Activated T-cell treated with anti-CD3 and anti-CD28 coated beads, Interleukin-2, amount 50 U/mL, for 4 hours (primary cell): ENCODE data around the gene PRDM16. TPM values are rescaled to one million over a fixed set of nuclear protein-coding genes. Genes with fewer than 3 reads are reported as not detected.
"Not testable (repeated sequence)": the region's sequence is repeated elsewhere in the genome, so short reads cannot be mapped to it uniquely, and the experiment has no call there.

Experiments used
- ATAC-seq, 2 donors: fragments of 200-7000 bp; cut with Tn5 transposase; one replicate each; pipeline ENCODE4 v1.10.0; 2021
- DNase-seq: peaks from one replicate; pipeline ENCODE4 v3.0.0-alpha.2; 2020
- H3K27me3 Mint-ChIP-seq: one replicate; pipeline ENCODE4 v1.8.0; 2021; ENCODE audit warnings: low read depth, mixed read lengths
- H3K36me3 Mint-ChIP-seq: one replicate; pipeline ENCODE4 v1.8.0; 2022; ENCODE audit warnings: mixed read lengths; ENCODE audit not compliant: insufficient read depth
- H3K4me1 Mint-ChIP-seq: one replicate; pipeline ENCODE4 v1.8.0; 2021; ENCODE audit warnings: low read depth, mixed read lengths
- H3K4me3 Mint-ChIP-seq: one replicate; pipeline ENCODE4 v1.8.0; 2021; ENCODE audit warnings: mild to moderate bottlenecking, moderate library complexity, mixed read lengths
- H3K9me3 Mint-ChIP-seq: one replicate; pipeline ENCODE4 v1.8.0; 2021; ENCODE audit warnings: mixed read lengths
- total RNA-seq, 3 donors: library from RNA; stranded (reverse); gene quantifications; one replicate each; pipeline ENCODE4 v1.2.1, GENCODE V29; 2021

The PRDM16 gene
- total RNA-seq, 3 donors from 2014 or later, result 0.05 to 0.22 TPM; not detected in 1

DNA sequence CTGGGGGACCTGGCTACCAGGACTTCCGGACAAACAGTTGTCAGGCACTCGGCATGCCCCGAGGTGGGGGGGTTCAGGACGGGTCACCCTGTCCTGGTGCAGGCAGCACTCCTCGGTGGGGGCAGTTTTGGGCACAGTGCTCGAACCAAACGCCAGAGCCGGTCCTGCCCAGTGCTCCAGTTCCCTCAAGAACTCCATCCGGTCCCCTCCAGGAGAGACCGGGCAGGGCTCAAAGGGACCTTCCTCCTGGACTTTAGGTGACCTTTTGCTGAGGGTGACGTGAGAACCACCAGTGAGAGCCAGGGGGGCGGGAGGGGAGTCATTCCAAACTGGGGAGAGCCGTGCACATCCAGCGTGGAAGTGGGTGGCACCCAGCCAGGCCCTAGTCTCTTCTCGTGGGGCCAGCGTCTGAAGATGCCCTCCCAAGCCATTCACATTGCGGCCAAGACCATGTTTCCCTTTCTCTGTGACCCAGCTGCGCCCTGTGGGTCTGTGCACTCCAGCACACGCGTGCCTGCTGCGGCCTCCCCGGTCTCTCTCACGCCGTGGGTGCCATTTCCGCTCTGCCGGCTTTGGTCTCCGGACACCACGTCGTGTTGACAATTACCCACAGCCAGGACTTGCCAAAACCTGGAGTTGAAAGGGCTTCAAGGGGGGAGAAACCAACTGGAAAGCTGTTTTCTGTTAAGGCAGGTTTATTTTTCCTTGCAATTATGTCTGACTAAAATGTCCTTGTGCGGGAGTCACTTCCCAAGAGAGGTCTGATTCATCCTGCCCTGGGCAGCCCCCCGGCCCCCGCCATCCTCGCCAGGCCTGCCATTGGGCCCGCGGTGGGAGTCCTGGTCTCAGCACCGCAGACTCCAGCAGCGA lies 206.7 kb downstream of the PRDM16 start:
- Mint-ChIP-seq H3K9me3 (no peaks in the 10 kb centered on the region), H3K36me3 (no peaks in the 10 kb centered on the region), H3K4me1 (no peaks in the 10 kb centered on the region), H3K4me3 (no peak overlapping the region), H3K27me3 (no peaks in the 10 kb centered on the region)
- ATAC-seq, result no peak
- DNase-seq, result no peak

DNA sequence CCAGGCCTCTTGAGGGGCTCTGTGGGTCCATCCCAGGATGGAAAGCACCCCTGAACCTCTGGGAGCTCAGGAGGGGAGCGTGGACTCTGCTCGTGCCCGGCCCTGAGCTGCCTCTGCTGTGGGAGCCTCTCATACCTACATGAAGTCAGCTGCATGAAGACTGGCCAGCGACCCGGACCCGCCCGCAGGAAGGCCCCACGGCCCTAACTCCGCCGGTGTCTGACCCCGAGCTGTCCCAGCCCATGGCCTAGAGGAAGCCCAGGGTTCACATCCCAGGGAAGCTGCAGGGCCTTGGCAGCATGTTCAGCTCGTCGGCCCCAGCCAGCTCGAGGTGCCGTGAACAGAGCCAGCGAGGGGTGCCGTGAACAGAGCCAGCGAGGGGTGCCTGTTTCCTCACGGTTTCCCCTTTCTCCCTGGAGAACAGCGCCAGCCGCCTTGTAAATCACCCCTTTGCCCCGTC lies 207.4 kb downstream of the PRDM16 start:
- Mint-ChIP-seq H3K36me3 (no peaks in the 10 kb centered on the region), H3K4me3 (no peak overlapping the region), H3K9me3 (no peaks in the 10 kb centered on the region), H3K4me1 (no peaks in the 10 kb centered on the region), H3K27me3 (peaks cover 3% of the 10 kb centered on the region)
- no peak for ATAC-seq
- no peak for DNase-seq

DNA sequence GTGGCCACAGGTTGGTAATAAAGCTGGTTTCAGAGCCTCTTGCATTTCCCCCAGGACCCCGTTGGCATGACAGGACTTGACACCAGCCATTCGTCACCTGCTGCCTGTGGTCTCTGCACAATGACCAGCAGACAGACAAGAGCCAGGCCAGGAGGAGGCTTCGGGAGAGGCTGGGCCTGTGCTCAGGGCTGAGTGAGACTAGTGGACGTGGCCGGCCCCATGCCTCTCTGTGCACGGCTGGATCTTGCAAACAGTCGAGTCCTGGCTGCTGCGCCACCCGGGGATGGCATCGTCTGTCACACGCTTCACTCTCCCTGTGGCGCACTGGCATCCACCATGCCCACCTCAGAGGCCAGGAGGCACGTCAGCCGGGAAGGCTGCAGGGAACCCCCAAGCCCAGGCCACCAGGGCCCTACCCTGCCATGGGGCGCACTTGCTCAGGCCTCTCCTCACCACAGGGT lies 208.0 kb downstream of the PRDM16 start:
- ATAC-seq (no peak), DNase-seq (no peak)
- Mint-ChIP-seq H3K36me3 (no peaks in the 10 kb centered on the region), H3K4me3 (no peak overlapping the region), H3K4me1 (no peaks in the 10 kb centered on the region), H3K27me3 (peaks cover 5% of the 10 kb centered on the region), H3K9me3 (no peaks in the 10 kb centered on the region)

DNA sequence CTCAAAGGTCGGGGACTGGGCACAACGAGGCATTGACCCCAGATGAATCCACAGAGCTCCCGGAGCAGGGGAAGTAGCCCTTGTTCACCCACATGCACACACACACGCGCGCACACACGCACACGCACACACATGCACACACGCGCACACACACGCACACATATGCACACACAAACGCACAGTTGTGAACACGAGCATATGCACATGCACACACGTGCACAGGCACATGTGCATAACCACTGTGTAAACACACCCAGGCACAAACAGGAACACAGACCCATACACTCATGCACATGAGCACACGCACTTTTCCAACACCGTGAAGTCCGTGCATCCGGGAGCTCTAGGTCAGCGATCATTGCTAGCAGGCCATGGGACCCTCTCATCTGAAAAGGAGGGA lies 208.6 kb downstream of the PRDM16 start:
- ATAC-seq (no peak), DNase-seq (no peak)
- no peaks in the 10 kb centered on the region for H3K4me1 Mint-ChIP-seq
- H3K27me3 Mint-ChIP-seq, result peaks cover 5% of the 10 kb centered on the region
- H3K4me3 Mint-ChIP-seq, result no peak overlapping the region
- H3K36me3 Mint-ChIP-seq, result no peaks in the 10 kb centered on the region
- H3K9me3 Mint-ChIP-seq, result no peaks in the 10 kb centered on the region

DNA sequence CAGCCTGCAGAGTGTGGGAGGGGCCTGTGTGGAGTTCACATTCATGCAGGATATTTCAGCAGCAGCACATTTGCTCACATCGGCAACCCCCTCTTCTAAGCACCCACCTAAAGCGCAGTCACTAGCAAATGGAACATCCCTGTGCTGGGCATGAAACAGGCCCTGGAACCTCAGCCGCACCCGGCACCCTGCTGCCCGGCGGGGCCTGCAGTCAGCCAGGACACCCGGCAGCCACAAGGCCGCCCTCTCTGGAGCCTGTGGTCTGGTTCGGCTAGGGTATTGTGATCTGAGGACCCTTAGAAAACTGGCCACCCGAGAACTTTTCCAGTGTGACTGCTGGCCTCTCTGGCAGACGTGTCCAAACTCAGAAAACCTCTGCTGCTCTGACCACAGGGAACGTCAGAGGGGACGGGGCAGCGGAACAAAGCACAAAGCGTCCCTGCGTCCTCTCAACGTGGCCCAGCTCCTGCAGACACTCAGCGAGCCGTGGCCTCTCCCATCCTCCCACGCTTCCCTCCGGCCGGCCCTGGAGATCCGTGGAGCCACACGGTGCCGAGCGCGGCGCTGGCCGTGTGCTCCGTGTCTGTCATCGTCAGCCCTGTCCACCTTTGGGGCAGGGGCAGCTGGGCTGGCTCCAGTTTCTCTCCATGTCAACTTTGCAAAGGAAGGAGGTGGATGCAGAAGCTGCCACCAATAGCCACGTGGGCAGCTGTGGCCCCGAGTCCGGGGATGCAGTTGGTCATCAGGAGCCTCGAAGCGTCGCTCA lies 209.6 kb downstream of the PRDM16 start:
- Mint-ChIP-seq H3K27me3 (peaks cover 5% of the 10 kb centered on the region), H3K36me3 (no peaks in the 10 kb centered on the region), H3K4me3 (no peak overlapping the region), H3K4me1 (no peaks in the 10 kb centered on the region), H3K9me3 (no peaks in the 10 kb centered on the region)
- ATAC-seq (no peak), DNase-seq (no peak)

DNA sequence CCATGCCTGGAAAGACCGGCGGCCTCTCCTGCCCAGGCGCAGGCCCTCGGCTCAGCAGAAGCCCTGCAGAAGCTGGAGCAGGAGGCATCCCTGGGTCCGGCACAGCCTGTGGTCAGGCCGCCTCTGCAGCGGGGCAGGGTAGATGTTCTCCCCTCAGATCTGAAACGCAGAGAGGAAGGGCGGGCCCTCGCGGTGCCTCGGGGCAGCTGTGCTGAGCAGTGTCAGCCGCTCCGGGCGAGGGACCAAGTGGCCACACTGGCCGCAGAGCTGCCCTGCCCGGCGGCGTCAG lies 210.1 kb downstream of the PRDM16 start:
- H3K36me3 Mint-ChIP-seq, result no peaks in the 10 kb centered on the region
- H3K9me3 Mint-ChIP-seq, result no peaks in the 10 kb centered on the region
- H3K4me3 Mint-ChIP-seq, result no peak overlapping the region
- DNase-seq (no peak), ATAC-seq (no peak)
- no peaks in the 10 kb centered on the region for H3K4me1 Mint-ChIP-seq
- peaks cover 5% of the 10 kb centered on the region for H3K27me3 Mint-ChIP-seq

DNA sequence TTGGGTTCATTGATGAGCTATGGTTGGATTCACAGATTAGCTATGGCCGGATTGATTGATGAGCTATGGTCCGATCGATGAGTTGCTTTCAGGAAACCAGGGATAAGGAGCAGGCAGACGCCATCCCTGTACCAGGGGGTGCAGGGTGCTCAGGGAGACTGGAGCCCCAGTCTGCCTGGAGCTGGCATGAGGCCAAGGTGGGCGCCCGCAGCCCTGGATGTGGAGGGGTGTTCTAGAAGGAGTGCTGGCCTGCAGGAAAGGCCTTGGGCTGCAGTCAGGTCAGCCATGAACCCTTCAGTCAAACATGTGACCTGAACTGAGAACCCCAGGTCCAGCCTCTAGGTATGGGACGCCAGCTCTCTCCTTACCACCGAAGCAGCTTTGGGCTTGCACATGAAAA lies 212.7 kb downstream of the PRDM16 start:
- ATAC-seq, result no peak
- peaks cover 8% of the 10 kb centered on the region for H3K27me3 Mint-ChIP-seq
- no peak overlapping the region for H3K4me3 Mint-ChIP-seq

DNA sequence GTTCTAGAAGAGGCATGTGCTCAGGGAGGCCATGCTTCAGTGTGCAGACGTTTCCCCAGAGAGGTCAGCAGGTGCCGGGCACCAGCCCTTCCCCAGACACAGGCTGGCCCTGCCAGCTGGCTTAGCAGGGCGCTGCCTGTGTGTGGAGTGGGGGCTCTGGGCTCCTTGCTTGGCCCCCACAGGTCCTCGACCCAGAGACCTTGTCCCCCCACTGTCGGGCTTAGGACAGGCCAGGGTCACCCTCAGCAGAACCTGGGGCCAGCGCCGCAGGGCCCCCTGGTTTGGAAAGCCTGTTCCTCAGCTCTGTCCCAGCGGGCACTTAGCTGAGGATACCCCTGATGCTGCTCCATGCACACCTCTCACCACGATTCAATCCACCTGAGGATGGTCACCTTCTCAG lies 213.2 kb downstream of the PRDM16 start:
- no peaks in the 10 kb centered on the region for H3K36me3 Mint-ChIP-seq
- H3K4me3 Mint-ChIP-seq, result no peak overlapping the region
- ATAC-seq, result no peak
- H3K4me1 Mint-ChIP-seq, result no peaks in the 10 kb centered on the region
- H3K9me3 Mint-ChIP-seq, result no peaks in the 10 kb centered on the region
- no peak for DNase-seq
- peaks cover 8% of the 10 kb centered on the region for H3K27me3 Mint-ChIP-seq

More for the DNA sequence above, 212.7 kb downstream of the PRDM16 start:
- no peaks in the 10 kb centered on the region for H3K4me1 Mint-ChIP-seq
- DNase-seq, result no peak
- H3K9me3 Mint-ChIP-seq, result no peaks in the 10 kb centered on the region
- no peaks in the 10 kb centered on the region for H3K36me3 Mint-ChIP-seq

DNA sequence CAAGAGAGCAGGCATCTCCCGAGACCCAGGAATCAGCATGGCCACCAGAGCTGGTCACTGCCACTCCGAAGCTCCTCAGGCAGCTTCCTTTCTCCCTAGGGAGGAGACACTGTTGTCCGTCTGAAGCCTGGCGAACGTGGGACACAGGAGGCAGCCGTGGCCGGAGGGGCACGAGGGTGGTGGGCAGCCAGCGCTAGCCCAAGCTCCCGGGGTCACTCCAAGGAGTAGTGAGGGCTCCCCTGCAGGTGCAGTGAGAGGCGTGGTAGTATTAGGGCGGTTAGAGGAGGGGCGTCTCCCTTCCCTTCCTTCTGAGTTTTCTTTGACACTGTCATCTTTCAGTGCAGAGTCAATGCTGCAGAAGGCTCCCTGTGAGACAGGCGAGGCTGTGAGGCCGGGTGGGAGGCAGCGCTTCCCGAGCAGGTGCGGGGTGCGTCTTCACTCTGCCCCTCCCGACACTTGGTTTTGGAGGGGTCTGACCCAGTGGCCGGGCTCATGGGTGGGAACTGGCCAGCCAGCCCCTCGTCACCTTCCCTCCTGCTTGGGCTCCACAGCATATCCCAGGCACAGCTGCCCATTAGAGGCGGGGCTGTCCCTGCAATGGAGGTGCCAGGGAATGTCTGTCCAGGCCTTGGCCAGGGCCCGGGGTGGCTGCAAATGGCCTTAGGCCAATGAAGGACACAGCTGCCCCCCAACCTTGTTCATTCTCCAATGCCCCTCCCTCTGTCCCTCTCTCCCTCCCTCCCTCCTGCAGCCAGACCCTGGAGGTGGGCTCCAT lies 213.8 kb downstream of the PRDM16 start:
- DNase-seq, result no peak
- Mint-ChIP-seq H3K4me1 (no peaks in the 10 kb centered on the region), H3K36me3 (no peaks in the 10 kb centered on the region), H3K27me3 (peaks cover 8% of the 10 kb centered on the region), H3K4me3 (no peak overlapping the region), H3K9me3 (no peaks in the 10 kb centered on the region)
- no peak for ATAC-seq

DNA sequence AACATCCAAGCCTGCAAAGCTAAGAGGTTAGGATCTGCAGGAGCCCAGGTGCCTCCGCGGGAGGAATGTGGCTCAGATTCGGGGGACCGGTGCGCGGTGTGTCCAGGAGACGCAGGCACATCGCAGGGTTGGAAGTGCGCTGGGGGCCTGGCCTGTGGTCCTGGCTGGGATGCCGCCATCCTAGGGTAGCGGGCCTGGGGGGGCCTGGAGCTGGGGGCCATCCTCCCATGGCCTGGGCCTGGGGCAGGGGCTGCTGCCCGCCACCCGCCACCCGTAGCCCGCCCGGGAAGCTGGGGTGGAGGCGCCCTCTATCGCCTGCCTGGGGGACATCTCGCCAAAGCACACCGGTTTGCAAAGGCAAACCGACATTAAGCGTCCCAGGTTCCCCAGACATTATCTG lies 214.8 kb downstream of the PRDM16 start:
- no peaks in the 10 kb centered on the region for H3K9me3 Mint-ChIP-seq
- ATAC-seq (no peak), DNase-seq (no peak)
- H3K36me3 Mint-ChIP-seq, result no peaks in the 10 kb centered on the region
- no peak overlapping the region for H3K4me3 Mint-ChIP-seq
- peaks cover 8% of the 10 kb centered on the region for H3K27me3 Mint-ChIP-seq
- H3K4me1 Mint-ChIP-seq, result no peaks in the 10 kb centered on the region

DNA sequence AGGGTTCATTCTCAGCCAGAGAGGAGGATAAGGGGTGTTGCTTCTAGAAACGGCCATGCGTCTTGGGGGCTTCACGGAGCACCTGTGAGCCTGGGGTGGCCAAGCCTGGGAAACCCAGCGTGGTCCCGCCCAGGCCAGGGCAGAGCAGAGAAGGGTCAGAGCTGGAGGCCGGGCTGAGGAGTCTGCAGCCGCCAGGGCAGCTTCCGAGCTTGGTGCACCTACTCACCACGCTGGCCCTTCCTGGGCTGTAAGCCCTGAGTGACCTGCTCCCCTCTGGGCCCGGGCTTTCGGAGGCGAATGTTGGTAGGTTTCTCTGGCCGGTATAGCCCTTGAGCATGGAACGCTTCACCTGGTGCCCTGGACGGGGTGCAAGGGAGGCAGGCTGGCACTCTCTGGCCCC lies 215.7 kb downstream of the PRDM16 start:
- H3K27me3 Mint-ChIP-seq, result peaks cover 8% of the 10 kb centered on the region
- no peaks in the 10 kb centered on the region for H3K4me1 Mint-ChIP-seq
- DNase-seq (no peak), ATAC-seq (no peak)
- H3K9me3 Mint-ChIP-seq, result no peaks in the 10 kb centered on the region
- no peak overlapping the region for H3K4me3 Mint-ChIP-seq
- no peaks in the 10 kb centered on the region for H3K36me3 Mint-ChIP-seq

DNA sequence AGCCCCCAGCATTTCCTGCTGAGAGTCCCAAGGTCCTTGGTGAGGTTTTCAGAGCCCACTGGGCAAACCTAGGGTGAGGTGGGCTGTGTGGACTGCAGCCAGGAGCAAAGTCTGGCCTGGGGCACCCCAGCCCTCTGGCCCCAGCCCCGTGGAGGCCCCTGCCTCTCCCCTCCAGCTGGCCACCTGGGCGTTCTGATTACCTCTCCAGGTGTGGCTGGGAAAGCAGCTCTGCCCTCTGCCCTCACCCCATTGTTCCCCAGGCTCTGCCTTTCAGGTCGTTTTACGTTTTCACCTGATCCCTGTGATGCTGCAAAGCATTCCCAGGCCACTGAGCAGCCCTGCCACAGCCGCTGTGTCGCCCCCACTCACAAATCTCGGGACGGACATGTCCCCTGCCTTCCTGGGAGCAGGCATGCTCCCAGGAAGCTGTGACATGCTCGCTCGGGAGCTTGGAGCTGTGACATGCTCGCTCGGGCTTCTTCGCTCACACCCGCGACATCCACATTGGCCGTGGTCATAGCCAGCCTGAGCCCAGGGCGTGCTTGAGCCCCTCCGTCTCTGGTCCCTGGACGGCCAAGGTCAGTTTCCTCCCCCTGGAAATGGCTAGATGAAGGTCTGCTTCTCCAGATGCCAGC lies 216.2 kb downstream of the PRDM16 start:
- Mint-ChIP-seq H3K36me3 (no peaks in the 10 kb centered on the region), H3K4me3 (no peak overlapping the region), H3K4me1 (no peaks in the 10 kb centered on the region), H3K27me3 (peaks cover 8% of the 10 kb centered on the region), H3K9me3 (no peaks in the 10 kb centered on the region)
- DNase-seq, result no peak
- no peak for ATAC-seq

DNA sequence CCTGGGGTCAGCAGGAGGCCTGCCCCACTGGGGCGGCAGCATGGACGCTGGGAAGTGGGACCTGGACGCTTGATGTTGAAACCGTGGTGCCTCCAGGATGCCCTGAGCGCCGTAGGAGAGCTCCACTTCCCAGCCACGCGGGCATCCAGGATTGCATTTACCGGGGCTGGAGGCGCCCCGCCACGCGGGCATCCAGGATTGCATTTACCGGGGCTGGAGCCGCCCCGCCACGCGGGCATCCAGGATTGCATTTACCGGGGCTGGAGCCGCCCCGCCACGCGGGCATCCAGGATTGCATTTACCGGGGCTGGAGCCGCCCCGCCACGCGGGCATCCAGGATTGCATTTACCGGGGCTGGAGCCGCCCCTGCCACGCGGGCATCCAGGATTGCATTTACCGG lies 218.1 kb downstream of the PRDM16 start:
- H3K36me3 Mint-ChIP-seq, H3K4me3 Mint-ChIP-seq, DNase-seq, H3K9me3 Mint-ChIP-seq, ATAC-seq, H3K27me3 Mint-ChIP-seq, H3K4me1 Mint-ChIP-seq: not testable (repeated sequence)

DNA sequence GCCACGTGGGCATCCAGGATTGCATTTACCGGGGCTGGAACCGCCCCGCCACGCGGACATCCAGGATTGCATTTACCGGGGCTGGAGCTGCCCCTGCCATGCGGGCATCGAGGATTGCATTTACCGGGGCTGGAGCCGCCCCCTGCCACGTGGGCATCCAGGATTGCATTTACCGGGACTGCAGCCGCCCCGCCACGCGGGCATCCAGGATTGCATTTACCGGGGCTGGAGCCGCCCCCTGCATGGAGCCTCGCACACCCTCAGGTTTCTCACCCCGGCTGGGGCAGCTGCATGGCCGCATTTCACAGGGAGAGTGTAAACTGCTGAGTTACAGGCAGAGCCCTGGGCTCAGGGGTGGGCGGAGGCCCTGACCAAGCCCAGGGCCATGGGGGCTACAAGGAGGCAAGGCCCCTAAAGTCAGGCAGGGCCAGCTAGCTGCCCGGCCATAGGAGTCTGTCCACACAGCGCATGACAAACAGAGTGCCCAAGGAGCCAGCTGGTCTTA lies 218.7 kb downstream of the PRDM16 start:
- no peaks in the 10 kb centered on the region for H3K4me1 Mint-ChIP-seq
- ATAC-seq (no peak), DNase-seq (no peak)
- H3K36me3 Mint-ChIP-seq, result no peaks in the 10 kb centered on the region
- no peaks in the 10 kb centered on the region for H3K9me3 Mint-ChIP-seq
- peaks cover 3% of the 10 kb centered on the region for H3K27me3 Mint-ChIP-seq
- H3K4me3 Mint-ChIP-seq, result no peak overlapping the region
